ENCODE measurements around the gene SPOUT1.

DNA sequence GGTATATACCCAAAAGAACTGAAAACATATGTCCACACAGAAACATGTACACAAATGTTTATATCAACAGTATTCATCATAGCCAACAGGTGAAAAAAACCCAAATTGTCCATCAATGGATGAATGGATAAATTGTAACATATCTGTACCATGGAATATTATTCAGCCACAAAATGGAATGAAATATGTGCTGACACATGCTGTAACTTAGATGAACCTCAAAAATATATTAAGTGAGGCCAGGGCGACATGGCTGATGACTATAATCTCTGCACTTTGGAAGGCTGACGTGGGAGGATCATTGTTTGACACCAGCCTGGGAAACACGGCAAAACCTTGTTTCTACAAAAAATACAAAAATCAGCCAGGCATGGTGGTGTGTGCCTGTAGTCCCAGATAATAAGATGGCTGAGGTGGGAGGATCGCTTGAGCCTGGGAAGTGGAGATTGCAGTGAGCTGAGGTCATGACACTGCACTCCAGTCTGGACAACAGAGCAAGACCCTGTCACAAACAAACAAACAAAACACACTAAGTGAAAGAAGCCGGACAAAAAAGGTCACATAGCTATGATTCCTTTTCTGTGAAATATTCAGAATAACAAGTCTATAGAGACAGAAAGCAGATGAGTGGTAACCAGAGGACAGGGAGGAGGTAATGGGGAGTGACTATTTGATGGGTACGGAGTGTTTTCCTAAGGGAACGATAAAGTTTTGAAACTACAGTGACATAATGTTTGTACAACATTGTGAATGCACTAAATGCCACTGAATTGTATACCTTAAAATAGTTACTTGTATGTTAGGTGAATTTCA lies 40.7 kb upstream of the SPOUT1 start:
- TF ChIP-seq, protein P1, sequence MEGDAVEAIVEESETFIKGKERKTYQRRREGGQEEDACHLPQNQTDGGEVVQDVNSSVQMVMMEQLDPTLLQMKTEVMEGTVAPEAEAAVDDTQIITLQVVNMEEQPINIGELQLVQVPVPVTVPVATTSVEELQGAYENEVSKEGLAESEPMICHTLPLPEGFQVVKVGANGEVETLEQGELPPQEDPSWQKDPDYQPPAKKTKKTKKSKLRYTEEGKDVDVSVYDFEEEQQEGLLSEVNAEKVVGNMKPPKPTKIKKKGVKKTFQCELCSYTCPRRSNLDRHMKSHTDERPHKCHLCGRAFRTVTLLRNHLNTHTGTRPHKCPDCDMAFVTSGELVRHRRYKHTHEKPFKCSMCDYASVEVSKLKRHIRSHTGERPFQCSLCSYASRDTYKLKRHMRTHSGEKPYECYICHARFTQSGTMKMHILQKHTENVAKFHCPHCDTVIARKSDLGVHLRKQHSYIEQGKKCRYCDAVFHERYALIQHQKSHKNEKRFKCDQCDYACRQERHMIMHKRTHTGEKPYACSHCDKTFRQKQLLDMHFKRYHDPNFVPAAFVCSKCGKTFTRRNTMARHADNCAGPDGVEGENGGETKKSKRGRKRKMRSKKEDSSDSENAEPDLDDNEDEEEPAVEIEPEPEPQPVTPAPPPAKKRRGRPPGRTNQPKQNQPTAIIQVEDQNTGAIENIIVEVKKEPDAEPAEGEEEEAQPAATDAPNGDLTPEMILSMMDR (IDR thresholded peaks at IDR 0.05; ENCODE audit: insufficient read depth, low read depth, low read length) = no peak
- TF ChIP-seq EZH2 (IDR thresholded peaks at IDR 0.05; ENCODE audit: insufficient read depth, low read length) = no peak

All from astrocyte (in vitro differentiated cells and primary cell).